ENCODE data around the gene RAB29.
"Not testable (repeated sequence)": the region's sequence is repeated elsewhere in the genome, so short reads cannot be mapped to it uniquely, and the experiment has no call there.

The RAB29 gene

DNA sequence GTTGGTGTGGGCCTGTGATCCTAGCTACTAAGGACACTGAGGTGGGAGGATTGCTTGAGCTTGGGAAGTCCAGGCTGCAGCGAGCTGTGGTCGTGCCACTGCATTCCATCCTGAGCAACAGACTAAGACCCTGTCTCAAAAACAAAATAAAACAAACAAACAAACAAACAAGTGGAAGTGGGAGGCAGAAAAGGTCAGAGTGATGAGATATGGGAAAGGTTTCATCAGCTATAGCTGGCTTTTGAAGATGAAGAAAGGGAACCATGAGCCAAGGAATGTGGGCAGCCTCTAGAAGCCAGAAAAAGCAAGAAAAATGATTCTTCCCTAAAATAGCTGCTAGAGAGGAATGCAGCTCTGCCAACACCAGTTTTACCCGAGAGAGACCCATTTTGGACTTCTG is 14.7 kb downstream of the RAB29 start:
- DNase-seq = no peak

DNA sequence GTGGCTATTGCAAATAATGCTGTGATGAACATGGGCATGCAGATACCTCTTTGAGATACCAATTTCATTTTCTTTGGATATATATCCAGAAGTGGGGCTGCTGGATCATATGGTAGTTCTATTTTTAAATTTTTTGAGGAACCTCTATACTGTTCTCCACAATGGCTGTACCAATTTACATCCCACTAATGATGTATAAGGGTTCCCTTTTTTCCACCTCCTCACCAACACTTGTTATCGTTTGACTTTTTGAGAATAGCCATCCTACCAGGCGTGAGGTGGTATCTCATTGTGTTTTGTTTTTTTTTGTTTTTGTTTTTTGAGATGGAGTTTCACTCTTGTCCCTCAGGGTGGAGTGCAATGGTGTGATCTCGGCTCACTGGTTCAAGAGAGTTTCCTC is 18.7 kb downstream of the RAB29 start:
- DNase-seq = no peak

DNA sequence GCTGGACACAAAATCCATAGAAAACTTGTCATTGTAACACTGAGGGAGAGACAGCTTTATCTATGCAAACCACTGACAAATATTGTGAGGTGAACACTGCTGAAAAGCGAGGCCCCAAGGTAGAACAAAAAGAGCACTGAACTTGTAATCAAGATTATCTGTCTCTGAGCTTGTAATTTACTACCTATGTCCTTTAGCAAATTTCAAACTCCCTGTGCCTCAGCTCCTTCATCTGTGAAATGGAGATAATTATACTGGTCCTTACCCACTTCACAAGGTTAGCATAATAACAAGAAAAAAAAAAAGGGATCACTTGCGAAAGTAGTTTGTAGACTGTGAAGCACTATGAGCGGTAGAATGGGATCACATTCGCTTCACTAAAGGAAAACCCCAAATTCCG is 20.4 kb downstream of the RAB29 start:
- no peak for DNase-seq

DNA sequence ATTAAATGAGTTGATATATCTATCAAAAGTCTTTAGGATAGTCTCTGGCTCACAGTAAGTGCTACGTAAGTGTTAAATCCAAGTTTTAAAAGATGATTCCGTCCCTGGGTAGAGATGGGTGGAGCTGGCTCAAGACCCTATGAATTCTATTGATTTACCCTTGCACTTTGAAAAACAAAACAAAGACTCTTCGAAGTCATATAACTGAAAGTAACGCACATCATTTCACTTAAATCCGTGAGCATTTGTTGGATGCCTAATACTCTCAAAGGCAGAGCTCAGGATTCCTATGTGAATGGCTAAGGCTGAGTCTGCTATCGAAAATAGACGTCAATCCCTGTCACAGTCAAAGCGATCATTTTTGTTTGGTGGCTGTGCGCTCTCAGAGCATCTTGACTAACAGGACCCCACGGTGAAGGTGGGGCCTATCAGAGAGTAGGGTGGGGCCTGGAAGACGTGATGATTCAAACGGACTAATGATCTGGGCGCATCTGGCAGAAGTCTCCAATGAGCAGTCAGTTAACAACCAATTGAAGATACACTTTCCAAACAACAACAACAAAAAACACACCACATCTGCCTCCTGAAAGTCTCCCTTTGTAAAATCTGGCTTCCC is 24.1 kb downstream of the RAB29 start:
- DNase-seq = no peak

DNA sequence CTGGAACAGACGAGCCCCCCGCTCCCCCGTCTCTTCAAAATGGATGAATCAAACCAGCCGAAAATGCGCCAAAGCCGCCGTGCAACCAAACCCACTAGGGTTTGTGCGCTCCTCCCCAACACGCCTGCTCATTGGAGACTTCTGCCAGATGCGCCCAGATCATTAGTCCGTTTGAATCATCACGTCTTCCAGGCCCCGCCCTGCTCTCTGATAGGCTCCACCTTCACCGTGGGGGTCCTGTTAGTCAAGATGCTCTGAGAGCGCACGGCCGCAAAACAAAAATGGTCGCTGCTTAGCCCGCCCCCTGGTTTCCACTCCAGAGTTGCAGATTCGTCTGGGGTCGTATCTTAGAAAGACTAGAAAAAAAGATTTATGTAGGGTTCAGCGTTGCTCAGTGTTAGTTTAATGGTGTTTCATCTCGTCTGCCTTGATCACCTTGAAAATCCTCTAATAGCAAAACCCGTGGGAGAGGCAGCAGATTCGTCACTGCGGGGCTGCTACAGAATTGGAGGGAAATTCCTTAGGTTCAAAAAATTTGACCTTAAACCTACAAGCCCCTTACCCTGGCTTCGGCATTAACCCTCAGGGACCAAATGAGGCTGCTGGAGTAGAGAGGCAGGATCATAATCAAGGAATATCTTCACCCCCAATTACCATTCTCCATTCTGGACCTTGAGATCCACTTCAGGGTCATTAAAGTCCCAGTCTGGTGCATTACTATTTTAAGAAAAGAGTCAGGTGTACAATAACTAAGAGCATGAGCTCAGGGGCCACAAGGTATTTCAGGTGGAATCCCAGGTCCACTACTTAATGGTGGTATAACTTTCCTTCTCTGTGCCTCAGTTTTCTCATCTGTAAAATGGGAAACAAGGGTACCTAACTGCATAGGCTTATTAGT is 24.9 kb downstream of the RAB29 start, which contains the start of gene NUCKS1:
TSS of gene NUCKS1 (minus strand) at position 45 of the 898 bp plus-strand sequence. CDS start 209 bp downstream, outside the sequence.
- peak; percentile 99 for DNase-seq

DNA sequence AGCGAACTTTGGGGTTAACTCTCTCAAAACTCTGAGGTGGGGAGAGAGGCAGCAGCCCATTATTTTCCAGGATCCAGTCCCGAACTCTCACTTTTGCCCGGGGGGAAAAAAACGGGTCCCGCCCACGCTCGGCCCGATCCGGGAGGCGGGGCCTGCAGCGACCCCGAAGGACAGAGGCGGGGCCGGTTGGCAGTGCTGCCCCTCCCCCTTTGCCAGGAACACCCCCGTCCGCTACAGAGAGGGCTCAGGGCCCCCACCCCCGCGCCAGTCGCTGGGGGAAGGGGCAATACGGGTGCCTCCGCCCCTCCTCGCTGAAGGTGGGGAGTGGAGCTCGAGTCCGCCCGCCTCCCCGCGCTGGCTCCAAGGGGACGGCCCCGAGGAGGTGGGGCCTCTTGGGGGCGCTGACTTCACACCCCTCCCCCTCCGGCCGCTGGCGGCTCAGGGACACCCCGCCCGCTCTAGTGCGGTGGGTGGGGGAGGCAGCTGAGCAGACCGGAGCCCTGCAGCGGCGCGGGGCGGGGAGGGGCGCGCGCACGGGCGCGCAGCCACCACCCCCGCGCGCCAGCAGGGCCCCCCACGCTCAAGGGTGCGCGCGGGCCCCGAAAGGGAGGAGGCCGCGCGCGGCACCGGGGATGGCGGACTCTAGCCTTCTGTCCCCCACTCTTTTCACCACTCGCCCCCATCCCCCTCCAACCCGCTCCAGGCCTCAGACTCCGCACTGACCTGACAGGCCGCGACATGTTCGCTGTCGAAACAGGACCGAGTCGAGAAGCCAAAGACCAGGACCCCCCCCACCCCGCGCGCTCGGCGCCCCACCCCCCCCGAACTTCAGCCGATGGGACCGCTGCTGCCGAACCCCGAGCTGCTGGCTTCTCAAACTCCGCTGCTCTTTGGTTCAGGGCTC is 25.8 kb downstream of the RAB29 start:
- DNase-seq = peak; percentile 96

DNA sequence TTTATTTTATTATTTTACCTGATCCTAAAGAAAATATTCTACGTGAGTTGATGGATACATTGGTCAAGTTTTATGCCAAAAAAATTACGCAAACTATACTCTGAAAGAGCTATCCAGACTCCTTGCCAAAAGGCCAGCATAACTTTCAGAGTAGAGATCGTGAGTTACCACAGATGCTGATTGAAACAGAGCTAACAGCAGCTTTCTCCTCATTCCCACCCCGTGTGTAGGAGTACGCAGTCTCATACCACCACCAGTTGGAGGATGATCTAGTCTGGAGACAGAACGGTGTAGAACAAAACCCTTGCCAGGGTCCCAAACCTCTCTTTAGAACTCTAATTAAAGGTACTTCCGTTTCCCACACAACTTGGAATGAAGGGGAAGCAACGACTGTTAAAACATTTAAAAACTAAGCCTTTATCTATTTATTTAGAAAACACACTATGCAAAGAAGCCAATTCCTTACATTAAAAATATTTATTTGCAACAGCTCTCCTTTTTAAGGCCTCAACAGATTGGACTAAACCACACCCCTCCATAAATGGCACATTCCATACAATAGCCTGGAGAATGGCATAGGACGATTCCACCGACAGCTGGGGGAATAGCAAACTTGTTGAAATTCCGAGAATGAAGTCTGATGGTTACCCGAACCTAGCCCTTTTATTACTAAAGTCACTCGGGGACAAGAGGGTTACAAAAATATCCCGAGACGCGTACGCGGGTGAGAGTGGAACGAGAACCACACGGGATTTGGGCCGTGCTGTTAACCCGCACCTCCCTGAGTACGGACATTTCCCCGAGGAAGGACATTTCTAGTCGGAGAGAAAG is 26.7 kb downstream of the RAB29 start:
- DNase-seq = peak; percentile 33

DNA sequence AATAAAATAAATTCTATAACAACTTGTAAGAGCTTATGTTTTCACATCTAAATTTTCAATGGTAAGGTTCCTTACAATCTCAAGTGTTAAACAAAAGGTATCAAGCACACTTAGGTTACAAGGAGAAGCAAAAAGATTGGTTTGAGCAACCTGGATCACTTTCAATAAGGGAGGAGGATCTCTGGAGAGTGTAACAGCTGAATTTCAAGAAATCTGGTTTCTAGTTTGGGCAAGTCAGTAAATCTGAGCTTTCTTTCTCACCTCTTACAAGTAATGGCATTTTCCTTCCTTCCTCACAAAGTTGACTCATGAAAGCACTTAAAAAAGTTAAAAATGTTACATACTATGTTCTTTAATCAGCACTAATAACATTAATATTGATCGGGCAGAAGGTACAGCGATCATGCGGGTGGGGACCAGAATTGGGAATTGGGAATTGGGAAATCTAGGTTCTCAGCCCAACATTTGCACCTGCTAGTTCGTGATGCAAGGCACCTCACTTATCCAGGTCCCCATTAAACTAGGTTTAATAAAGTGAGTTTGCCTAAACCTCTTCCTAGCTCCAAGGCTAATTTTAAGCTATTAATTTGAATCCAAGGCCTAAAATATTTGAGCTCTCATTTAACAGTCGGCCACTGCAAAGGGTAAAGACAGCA is 28.4 kb downstream of the RAB29 start:
- no peak for DNase-seq

DNA sequence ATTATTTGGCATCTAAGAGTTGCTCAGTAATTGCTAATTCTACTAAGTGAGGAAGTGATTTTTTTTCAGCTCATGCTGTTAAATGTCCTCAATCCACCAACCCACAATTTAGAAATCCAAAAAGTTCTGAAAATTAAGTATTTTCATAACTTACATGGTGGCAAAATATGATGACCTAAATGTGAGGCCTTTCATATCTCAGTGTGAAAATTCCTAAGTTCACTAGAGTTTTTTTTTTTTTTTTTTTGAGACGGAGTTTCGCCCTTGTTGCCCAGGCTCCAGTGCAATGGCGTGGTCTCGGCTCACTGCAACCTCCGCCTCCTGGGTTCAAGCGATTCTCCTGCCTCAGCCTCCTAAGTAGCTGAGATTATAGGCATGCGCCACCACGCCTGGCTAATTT is 30.9 kb downstream of the RAB29 start:
- no peak for DNase-seq

DNA sequence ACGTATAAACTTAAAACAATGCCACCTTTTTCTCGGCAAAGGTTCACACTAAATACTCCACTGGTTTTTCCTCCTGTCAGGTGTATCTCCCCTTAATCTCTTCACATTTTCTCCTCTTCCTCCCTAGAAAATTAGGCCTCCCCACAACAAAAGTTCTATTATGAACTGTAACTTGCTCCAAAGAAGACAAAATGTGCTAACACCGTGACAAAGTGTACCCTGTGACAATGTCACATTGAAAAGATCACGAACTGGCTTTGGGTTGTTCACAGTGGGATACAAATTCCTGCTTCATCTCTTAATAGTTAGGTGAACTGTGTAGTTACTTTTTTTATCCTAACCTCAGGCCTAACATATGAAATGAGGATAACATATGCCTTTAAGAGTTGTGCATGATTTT is 31.3 kb downstream of the RAB29 start:
- DNase-seq = no peak

DNA sequence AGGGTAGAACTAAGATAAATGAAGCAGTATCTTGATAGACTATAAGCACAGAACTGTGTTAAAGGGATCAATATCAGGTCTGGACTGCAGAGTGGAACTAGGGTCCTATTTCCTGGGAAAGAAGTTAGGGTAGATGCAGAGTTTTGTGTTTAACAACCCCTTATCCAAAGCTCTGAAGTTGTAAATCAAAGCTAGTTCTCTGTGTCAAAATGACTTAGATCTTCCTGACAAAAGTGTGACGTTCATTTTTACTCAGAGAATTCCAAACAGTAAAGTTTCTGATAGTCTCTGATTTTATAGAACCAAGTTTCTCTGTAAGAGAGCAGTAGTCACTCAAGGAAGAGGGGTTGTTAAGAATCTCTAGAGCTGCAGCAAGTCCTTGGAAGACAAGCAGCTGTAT is 33.6 kb downstream of the RAB29 start:
- DNase-seq = no peak

DNA sequence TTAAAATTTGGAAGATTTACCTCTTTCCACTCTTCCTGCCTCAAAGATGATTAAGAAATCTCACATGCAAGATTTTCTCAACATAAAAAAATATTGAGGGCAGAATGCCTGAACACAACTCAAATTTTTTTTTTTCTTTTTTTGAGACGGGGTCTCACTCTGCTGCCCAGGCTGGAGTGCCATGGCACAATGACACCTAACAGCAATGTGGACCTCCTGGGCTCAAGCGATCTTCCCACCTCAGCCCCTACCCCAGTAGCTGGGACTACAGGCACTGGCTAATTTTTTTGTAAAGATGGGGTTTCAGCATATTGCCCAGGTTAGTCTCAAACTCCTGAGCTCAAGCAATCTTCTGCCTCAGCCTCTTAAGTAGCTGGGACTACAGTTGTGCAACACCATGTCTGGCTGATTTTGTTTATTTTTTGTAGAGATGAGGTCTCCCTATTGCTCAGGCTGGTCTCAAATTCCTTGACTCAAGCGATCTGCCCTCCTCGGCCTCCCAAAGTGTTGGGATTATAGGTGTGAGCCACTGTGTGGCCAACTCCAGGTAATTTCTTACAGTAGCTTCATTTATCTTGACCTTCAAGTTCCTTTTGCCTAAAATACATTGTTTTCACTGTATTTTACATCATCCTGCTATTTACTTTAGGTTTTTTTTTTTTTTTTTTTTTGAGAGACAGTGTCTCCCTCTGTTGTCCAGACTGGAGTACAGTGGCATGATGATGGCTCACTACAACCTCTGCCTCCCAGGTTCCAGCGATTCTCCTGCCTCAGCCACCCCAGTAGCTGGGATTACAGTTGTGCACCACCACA is 35.7 kb downstream of the RAB29 start:
- no peak for DNase-seq

DNA sequence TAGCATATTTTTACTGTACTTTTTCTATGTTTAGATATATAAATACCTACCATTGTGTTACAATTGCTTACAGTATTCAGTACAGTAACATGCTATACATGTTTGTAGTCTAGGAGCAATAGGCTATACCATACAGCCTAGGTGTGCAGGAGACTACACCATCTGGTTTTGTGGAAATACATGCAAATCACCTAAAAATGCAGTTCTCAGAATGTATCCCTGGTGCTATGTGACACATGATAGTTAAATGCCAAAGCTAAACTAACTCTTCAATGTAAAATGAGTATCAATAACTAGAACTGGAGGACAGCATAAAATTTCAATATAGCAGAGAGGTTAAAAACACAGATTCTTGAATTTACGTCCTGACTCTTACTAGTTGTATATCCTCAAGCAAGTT is 40.1 kb downstream of the RAB29 start:
- no peak for DNase-seq

DNA sequence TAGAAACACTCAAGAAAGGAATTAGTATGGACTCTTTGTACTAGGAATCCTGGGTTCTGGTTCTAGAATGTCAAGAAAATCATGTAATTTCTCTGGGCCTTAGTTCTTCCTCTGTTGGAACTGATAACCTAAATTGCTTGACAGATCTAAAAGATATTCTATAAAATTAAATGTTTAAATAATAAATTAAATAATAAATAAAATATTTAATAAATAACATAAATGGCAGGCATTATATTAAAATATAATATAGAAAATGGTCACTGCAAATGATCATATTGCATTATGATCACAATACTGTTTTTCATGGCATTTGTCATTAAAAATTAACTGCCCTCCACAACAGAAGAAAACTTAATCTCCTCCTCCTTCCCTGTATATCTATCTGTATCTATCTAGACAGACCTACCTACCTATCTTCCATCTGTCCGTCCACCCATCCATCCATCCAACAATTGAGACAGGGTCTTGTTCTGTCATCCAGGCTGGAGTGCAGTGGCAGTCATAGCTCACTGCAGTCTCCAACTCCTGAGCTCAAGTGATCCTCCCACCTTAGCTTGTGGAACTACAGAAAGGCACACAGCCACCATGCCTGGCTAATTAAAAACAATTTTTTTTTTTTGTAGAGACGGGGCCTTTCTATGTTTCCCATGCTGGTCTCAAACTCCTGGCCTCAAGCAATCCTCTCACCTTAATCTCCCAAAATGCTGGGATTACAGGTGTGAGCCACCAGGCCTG is 41.7 kb downstream of the RAB29 start:
- no peak for DNase-seq

DNA sequence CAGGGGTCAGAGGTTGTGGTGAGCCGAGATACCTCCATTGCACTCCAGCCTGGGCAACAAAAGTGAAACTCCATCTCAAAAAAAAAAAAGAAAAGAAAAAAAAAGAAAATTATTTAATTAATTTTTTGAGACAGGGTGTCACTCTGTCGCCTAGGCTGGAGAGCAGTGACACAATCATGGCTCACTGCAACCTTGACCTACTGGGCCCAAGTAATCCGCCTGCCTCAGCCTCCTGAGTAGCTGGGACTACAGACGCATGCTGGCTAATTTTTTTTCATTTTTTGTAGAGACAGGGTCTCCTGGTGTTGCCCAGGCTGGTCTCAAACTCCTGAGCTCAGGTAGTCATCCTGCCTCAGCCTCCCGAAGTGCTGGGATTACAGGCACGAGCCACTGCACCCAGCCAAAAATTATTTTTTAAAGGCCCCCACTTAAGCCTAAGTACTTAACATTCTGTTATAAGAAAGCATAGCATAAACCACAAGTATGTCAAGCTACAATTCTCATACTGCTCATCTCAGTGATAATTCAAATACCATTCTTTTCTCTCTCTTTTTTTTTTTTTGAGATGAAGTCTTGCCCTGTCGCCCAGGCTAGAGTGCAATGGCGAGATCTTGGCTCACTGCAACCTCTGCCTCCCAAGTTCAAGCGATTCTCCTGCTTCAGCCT is 45.2 kb downstream of the RAB29 start:
- DNase-seq = no peak

DNA sequence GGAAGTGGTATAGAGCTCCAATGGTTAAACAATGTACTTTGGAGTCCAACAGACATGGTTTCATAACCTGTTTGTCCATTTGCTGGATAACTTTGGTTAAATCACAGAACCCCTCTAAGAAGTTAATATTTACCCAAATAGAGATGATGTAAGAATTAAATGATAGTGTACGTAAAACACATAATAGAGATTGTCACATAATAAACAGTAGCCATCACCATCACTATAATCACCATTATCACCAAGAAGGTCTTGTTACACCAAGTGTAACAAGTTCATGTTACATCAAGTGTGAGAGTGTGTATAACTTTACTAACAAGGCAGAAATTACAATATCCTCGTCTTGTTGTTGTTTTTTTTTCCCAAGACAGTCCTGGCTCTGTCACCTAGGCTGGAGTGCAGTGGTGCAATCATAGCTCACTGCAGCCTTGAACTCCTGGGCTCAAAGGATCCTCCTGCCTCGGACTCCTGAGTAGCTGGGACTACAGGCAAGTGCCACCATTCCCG is 48.6 kb downstream of the RAB29 start:
- DNase-seq = no peak

DNA sequence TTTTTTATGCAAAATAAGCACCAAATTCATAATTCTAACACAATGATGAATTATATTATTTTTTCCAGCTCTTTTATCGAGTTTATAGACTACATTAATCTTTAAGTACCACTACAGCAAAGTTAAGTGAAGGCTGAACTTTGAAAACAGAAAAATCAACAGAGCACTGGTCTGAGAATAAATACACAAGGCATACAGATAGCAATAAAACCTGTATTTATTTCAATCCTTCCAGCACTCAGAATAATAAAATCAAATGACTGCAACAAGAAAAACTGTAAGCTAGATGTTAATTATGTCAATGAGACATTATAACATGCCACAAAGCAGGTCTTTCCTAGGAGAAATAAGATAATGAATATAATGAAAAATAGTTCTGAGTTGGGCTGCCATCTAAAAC is 49.8 kb downstream of the RAB29 start:
- DNase-seq = no peak

DNA sequence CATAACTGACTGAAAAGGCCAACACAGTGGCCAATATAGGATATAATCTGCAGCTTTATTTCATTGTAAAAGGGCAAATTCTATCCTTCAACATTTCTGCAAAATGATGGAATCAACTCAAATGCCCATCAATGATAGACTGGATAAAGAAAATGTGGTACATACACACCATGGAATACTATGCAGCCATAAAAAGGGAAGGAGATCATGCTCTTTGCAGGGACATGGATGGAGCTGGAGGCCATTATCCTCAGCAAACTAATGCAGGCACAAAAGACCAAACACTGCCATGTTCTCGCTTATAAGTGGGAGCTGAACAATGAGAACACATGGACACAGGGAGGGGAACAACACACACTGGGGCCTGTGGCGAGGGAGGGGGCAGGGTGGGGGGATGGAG is 54.5 kb downstream of the RAB29 start:
- DNase-seq = not testable (repeated sequence)

DNA sequence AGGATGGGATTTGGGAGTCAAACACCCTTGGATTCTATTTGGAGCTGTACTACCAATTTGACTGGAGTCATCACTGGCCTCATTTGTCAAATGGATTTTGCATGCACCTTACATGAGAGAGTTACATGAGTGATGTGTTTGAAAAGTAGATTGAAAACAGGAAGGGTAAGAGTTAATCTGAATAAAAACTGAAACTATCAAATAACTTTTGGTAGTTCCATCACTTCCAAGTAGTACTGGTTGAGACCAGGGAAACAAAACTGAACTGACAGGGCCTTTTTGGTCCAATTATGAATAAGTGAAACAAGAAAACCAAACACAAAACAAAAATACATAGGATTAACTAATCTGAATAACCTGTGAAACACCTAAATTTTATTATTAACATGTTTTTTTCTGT is 55.5 kb downstream of the RAB29 start:
- DNase-seq = no peak
